Stimulated activated CD8-positive, alpha-beta memory T cell treated with anti-CD3 and anti-CD28 coated beads, Interleukin-2, amount 100 ng/mL, for 48 hours (primary cell): Measurements from ENCODE around the gene ADAMTSL5.
"Not testable (repeated sequence)": the region's sequence is repeated elsewhere in the genome, so short reads cannot be mapped to it uniquely, and the experiment has no call there.

Source experiments
- DNase-seq, 2 donors: peaks; one replicate each; pipeline ENCODE4 v3.0.0-alpha.2; 2020; ENCODE audit warnings: low read depth in 2 of 2

The ADAMTSL5 gene

GRCh38 chr19:1512671-1513498 is at the start of gene ADAMTSL5:
TSS of gene ADAMTSL5 (minus strand) at chr19:1513019. CDS start at chr19:1510943, 2,076 bp downstream.
- peak; percentile 61 to 73 for DNase-seq

GRCh38 chr19:1561236-1561842 is 48.5 kb upstream of the ADAMTSL5 start:
- DNase-seq: no peak

GRCh38 chr19:1560286-1560882 is 47.6 kb upstream of the ADAMTSL5 start:
- DNase-seq: no peak

GRCh38 chr19:1558552-1558951 is 45.7 kb upstream of the ADAMTSL5 start:
- no peak for DNase-seq

GRCh38 chr19:1556390-1557070 is 43.7 kb upstream of the ADAMTSL5 start:
- no peak for DNase-seq

- DNase-seq: no peak
These were observed 42.9 kb upstream of the ADAMTSL5 start for GRCh38 chr19:1555487-1556389.

GRCh38 chr19:1554968-1555367 is 42.1 kb upstream of the ADAMTSL5 start:
- no peak for DNase-seq

- DNase-seq: no peak
These were observed 40.6 kb upstream of the ADAMTSL5 start for GRCh38 chr19:1553415-1553814.

GRCh38 chr19:1551068-1552040 is 38.5 kb upstream of the ADAMTSL5 start:
- DNase-seq: no peak

GRCh38 chr19:1549332-1549945 is 36.6 kb upstream of the ADAMTSL5 start:
- DNase-seq: no peak

GRCh38 chr19:1540365-1540925 is 27.6 kb upstream of the ADAMTSL5 start:
- DNase-seq: no peak

GRCh38 chr19:1539749-1540148 is 26.9 kb upstream of the ADAMTSL5 start:
- DNase-seq: not testable (repeated sequence)

GRCh38 chr19:1538978-1539377 is 26.2 kb upstream of the ADAMTSL5 start:
- DNase-seq: no peak

GRCh38 chr19:1535699-1536098 is 22.9 kb upstream of the ADAMTSL5 start:
- not testable (repeated sequence) for DNase-seq

GRCh38 chr19:1534972-1535371 is 22.2 kb upstream of the ADAMTSL5 start:
- DNase-seq: no peak

- DNase-seq: no peak
These were observed 20.8 kb upstream of the ADAMTSL5 start for GRCh38 chr19:1533510-1534150.

- no peak for DNase-seq
These were observed 19.2 kb upstream of the ADAMTSL5 start for GRCh38 chr19:1532003-1532402.

GRCh38 chr19:1531587-1531986 is 18.8 kb upstream of the ADAMTSL5 start:
- no peak for DNase-seq

GRCh38 chr19:1530856-1531255 is 18.0 kb upstream of the ADAMTSL5 start:
- not testable (repeated sequence) for DNase-seq
